NCI-H748 (cell line): ENCODE data around the gene ACACB.

Experiments used
- DNase-seq: peaks from one replicate; lab custom pipeline; 2025; ENCODE audit not compliant: unreplicated experiment; lab: John Stamatoyannopoulos, UW

Gene ACACB

DNA sequence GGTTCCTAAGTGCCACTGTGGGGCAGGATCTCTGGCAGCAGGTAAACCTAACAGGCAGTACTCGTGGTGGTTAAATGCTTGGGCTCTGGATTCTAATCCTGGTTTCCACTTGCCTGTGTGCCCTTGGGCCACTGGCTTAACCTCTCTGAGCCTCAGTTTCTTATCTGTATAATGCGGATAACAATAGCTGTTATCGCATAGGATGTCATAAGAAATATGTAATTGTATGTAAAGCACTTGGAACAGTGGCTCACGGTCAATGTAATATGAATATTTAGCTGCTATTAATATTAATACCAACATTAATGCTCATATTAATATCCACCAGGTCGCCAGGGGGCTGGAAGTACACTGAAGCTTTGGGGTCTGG is 175.9 kb downstream of the ACACB start:
- DNase-seq: no peak

DNA sequence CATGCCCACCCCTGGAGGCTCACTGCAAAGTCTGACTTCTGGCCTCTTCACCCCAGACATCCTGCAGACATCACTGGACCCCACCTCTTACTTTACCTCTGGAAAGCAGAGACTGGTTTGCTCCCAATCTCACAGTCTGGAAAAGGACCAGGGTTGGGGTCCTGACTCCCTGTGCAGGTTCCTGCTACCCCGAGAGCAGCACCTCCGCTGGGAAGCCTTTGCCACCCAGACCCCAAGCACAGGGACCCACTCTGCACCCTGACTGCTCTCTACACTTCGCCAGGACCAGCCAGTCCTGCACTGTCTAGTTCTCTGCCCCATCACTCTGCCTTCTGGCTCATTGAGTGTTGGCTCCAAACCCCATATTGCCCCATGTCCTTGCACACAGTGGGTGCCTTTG is 176.7 kb downstream of the ACACB start:
- DNase-seq: no peak

- no peak for DNase-seq
These were observed 178.0 kb downstream of the ACACB start for GRCh38 chr12:109294286-109294796.

DNA sequence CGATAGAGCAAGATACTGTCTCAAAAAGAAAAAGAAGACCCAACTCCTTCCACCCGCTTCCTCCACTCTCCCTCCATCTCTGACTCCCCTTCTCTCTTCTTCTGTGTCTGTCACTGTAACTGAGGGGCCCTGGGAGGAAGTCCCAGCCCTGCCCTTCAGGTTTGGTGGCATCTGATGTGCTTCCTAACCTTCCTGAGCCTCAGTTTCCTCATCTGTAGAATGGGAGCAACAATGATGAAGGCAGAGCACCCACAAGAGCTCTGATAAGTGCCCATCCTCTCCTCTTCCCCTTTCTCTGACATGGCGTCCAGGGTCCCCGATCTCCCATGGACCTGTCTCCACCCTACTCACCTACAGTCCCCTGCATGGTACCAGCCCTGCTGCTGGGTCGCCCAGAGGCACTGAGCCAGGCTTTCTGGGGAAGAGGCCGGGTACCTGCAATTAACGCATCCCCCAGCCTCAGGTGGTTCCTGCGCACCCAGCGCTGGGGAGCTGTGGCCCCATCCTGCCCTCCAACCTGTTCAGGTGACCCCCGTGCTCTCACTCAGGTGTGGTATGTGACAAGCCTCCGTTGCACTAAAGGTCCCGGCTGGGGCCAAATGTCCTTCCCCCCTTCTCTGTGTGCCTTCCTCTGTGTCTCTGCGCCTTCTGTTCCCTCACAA is 179.5 kb downstream of the ACACB start:
- DNase-seq: no peak

DNA sequence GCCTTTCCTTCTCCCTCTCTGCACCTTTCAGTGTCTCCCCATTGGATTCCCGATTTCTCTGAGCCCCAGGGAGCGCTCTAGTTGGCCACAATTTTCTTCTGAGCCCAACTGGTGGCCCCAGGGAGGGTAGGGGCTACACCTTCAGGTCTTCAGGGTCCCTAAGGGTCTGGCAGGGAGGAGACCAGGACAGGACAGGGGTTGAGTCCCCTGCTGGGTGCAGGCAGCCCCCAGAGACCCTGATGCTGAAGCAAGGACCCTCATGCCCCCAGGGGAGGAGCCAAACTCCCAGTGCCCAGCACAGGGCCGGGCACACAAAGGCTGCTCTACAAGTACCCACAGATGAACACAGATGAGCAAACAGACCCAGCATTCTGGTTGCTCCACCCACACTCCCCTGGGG is 180.0 kb downstream of the ACACB start:
- DNase-seq: no peak

- no peak for DNase-seq
These were observed 183.5 kb downstream of the ACACB start for GRCh38 chr12:109299849-109300248.

DNA sequence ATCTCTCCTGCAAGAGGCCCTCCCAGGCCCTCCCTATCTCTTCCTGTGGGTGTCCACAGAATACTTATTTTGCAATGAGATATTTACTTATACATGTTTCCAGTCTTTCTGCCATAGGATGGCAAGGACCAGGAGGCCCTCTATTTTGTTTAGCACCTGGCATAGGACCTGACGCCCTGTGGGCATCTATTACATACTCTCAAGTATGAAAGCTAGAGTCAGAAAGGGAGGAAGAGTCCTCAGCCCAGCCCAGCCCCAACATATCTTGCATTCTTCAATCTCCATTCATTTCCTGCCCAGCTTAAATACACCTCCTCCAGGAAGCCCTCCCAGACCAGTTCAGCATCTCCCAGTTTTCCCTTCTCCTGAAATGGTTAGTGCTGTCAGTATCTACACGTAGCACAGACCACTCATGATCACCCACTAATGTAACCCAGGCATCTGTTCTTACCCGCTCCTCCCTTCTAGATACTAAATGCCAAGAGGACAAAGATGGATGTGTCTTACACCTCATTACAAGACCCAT is 185.3 kb downstream of the ACACB start:
- no peak for DNase-seq

DNA sequence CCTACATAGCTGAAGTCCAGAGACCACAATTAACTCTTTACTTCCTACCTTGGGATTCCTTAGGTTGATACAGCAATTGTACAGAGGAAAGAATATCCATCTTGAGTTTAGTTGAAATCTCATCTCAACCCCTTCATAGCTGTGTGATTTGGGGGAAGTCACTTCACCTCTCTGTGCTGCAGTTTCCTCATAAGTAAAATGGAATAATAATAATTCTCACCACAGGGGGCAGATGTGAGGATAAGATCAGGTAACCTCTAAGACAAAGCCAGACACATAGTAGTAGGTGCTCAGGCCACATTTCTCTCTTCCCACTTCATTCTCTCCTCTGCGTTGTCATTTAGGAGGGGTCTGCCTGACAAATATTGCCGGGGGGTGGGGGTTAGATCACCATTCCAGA is 186.0 kb downstream of the ACACB start:
- DNase-seq: no peak

GRCh38 chr12:109302770-109303169 is 186.4 kb downstream of the ACACB start:
- no peak for DNase-seq

DNA sequence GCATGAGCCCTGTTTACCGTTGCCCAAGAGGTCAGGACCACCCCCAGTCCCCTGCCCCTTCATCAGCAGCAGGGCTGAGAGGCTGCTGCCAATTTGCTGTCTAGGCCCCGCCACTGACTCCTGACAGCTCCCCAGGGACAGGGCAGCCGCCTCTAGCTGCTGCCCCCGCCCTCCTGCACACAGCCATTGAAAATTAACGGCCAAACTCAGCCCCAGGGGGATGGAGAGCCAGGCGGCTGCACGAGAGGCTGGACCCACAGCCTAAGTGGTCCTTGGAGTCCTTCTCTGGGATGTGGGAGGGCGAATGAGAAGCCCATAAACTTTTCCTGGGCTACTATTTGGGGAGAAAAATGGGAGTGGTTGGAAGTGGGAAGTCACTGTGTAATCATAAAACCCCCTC is 188.1 kb downstream of the ACACB start:
- DNase-seq: peak; percentile 59

- DNase-seq: no peak
These were observed 189.2 kb downstream of the ACACB start for GRCh38 chr12:109305547-109305946.

DNA sequence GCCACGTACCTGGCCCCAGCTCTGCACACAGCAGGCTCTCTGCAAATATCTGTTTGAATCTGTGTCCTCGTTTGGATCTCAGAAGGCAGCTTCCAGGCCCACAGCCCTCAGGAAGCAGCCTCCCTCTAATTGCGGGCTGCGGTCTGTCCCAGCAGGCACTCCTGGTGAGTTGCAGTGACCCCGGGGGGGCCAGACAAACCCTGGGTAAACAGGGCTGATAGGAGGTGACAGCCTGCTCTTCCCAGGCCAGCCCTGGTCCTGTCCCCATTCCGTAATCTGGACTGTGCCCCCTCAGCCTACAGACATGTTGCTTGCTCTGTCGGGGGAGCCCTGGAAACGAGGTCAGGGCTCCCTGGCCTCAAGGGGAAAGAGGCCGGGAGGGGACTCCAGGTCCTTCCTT is 190.7 kb downstream of the ACACB start:
- peak; percentile 9 for DNase-seq

GRCh38 chr12:109308534-109309380 is 192.4 kb downstream of the ACACB start, which contains the start of gene FOXN4:
TSS of gene FOXN4 (minus strand) at chr12:109309284. CDS start at chr12:109308321, 963 bp downstream.
- DNase-seq: peak; percentile 69

DNA sequence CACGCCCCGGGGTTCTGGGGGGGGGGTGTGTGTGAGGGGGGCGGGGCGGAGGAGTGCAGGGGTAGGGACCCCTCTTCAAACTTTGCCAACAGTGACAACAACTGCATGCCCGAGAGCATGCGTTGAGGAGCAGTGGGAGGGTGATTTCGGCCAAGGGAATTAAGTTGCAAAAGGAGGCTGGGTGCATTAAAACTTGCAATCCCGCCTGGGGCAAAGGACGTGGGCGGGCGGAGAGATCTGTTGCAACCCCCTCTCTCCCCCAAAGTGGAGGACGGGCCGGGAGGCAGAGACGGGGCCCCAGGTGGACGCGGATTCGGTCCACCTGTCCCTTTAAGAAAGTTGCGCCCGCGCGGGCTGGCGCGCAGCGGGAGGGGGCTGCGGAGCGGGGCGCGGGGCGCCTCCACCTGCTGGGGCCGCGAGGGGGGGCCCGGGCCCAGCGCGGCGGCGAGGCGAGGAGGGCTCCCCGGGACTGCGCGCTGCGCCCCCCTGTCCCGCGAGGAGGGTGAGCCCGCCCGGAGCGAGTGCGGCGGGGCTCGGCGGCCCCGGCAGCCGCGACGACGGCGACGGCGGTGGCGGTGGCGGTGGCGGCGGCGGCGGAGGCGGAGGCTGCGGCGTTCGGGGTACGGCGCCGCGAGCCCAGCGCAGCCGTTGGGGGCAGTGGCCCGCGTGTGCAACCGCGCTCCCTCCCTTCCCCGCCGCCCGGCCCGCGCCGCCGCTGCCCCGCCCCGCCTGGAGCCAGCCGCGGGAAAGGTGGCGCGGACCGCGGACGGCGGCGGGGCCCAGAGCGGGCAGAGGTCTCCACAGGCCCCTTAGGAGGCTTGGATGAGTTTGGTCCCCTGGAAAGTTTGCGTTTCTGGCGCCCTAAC is 193.2 kb downstream of the ACACB start:
- peak; percentile 70 for DNase-seq

DNA sequence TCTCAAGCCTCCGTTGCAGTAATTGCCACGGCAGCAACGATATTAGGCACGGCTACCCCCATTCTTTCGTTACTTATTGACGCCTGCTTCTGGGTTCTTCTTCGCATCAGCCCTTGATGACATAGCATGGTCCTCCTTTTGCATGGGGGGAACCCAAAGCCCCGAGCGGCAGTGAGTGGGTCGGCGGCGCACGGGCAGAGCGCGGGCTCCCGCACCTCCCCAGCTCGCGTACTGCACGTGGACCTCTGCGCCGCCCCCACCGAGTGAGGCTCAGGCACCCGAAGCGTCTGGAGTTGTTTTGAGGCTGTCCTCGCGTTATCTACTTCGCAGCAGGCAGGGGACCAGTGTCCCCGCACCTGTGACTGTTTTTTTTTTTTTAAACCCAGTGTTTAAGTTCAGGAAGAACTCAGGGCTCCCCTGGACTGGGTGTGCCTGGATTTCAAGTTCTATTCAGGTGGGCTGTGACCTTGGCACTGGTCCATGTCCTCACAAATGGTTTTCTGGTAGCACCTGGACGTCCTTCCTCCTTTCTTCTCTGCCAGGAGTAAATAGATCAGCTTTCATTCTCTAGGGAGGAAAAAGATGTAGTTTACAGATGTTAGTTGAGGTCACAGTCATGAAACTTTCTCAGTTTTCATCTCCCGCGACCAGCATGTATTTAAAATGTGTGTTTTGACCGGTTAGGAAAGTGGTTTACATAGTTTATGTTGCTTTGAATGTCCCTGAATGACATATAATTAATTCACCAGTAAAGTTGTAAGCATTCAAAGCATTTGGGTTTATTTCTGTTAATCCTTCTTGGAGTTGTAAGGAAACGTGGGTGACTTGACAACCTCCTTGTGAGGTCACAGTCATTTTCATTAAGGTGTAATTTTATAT is 194.1 kb downstream of the ACACB start:
- peak; percentile 97 for DNase-seq
